GM18870 (cell line): ENCODE results near the gene VWF.
"Not testable (repeated sequence)": the region's sequence is repeated elsewhere in the genome, so short reads cannot be mapped to it uniquely, and the experiment has no call there.

ENCODE experiments used
- ATAC-seq: cut with Tn5 transposase; IDR thresholded peaks from one replicate; pipeline ENCODE4 v1.9.1; 2021; ENCODE audit warnings: moderate library complexity; ENCODE audit not compliant: unreplicated experiment

VWF gene

DNA sequence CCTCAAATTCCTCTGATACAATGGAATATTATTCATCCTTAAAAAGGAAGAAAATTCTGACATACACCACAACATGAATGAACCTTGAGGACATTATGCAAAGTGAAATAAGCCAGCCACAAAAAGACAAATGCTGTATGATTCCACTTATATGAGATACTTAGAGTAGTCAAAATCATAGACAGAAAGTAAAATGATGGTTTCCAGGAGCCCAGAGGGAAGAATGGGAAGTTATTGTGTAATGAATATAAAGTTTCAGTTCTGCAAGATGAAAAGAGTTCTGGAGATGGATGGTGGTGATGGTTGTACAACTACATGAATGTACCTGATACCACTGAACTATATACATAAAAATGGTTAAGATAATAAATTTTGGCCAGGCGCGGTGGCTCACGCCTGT lies 18.3 kb downstream of the VWF start:
- ATAC-seq = no peak

DNA sequence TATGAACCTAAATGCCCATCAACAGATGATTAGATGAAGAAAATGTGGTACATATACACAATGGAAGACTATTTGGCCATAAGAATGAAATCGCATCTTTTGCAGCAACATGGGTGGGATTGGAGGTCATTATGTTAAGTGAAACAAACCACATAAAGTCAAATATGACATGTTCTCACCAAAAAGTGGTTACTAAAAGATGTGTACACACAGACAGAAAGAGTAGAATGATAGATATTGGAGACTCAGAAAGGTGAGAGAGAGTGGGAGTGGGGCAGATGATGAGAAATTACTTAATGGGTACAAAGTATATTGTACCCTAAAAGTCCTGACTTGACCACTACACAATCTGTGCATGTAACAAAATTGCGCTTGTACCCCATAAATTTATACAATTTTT lies 19.6 kb downstream of the VWF start:
- ATAC-seq = no peak

DNA sequence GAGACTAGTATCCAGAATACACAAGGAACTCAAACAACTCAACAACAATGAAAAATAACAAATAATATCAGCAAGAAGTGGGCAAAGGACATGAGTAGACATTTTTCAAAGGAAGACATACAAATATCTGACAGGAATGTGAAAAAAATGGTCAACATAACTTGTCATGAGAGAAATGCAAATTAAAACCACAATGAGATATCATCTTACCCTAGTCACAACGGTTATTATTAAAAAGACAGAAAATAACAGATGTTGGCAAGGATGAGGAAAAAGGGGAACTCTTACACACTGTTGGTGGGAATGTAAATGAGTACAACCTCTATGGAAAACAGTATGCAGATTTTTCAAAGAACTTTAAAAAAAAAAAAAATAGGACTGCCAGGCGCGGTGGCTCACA lies 20.4 kb downstream of the VWF start:
- no peak for ATAC-seq

DNA sequence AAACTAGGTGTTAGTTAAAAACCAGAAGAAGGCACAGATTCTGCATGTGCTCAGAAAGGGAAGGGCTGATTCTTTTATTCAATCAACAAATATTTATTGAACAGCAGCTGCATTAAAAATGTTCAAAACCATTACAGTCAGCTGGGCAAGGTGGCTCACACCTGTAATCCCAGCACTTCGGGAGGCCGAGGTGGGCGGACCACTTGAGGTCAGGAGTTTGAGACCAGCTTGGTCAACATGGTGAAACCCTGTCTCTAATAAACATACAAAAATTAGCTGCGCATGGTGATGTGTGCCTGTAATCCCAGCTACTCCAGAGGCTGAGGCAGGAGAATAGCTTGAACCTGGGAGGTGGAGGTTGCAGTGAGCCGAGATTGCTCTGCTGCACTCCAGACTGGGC lies 22.4 kb downstream of the VWF start:
- not testable (repeated sequence) for ATAC-seq

DNA sequence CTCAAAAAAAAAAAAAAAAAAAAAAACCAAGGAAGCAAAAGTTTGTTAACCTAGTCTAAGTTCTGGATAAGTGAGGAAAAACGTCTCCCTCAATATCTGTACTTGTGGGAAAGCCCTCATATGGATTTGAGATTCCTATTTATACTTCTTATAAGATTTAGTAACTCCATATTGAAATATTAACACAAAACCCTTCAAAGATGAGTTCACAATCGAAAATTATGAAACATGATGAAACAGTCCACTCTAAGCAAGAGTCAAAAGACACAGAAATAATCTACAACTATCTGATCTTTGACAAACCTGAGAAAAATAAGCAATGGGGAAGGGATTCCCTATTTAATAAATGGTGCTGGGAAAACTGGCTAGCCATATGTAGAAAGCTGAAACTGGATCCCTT lies 25.2 kb downstream of the VWF start:
- ATAC-seq = no peak

DNA sequence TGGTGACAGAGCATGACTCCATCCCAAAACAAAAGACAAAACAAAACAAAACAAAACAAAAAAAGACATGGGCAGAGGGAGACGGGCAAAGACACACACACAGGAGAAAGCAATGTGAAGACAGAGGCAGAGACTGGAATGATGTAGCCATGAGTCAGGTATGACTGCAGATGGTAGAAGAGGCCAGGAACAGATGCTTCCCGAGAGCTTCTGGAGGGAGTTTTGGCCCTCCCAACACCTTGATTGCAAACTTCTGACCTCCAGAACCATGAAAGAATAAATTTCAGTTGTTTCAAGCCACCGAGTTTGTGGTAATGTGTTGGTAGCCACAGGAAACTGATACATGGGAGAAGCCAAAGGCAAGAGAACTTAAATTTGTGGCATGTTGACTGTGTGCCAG lies 27.1 kb downstream of the VWF start:
- ATAC-seq = no peak

DNA sequence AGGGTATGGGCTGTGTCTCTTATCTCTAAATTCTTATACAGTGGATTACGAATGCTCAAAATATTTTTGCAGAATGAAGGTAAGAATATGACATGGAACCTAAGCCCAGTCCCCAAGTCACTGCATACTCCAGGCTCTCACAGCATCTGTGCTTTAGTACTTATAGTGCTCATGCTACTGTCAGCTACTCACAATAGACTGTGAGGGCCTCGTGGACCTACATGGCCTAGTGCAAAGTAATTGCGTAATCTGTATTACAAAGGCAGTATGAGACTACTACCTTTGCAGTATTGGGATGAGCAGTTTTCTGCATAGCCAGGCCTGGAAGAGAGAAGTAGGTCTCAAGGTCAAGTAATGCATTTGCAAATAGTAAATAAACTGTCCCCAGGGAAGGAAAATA lies 27.9 kb downstream of the VWF start:
- no peak for ATAC-seq

DNA sequence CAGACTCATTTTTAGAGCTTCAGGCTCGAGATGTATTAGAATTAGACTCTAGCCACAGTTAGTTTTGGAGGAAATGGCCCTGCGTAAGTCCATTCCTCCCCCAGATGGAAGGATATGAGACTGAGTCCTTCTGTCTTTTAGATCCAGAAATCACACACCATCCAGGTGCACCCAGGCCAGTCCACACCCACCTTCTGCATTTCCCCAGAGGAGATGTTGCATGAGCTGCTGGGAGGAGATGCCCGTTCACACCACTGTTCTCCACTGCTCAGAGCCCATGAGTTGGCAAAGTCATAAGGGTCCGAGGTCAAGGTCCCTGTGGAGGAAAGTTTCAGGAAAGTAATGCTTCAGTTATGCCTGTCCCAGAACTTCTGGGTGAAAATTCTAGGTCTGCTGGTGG lies 29.2 kb downstream of the VWF start:
- ATAC-seq = no peak

DNA sequence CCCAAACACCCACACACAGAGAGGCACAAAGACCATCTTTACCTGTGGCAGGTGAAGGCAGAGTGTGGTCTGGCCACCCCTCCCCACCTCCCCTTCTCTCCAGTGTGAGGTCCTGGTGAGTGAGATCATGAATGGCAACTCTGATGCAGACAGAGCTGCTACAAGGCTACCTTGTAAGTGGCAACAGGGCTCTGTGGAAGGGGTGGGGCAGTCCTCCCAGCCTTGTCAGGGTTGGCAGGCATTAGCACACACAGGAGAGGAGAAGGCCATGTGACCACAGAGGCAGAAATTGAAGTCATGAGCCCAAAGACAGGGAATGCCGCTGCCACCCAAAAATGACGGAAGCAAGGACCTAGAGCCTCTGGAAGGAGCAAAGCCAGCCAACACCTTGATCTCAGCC lies 30.7 kb downstream of the VWF start:
- no peak for ATAC-seq

DNA sequence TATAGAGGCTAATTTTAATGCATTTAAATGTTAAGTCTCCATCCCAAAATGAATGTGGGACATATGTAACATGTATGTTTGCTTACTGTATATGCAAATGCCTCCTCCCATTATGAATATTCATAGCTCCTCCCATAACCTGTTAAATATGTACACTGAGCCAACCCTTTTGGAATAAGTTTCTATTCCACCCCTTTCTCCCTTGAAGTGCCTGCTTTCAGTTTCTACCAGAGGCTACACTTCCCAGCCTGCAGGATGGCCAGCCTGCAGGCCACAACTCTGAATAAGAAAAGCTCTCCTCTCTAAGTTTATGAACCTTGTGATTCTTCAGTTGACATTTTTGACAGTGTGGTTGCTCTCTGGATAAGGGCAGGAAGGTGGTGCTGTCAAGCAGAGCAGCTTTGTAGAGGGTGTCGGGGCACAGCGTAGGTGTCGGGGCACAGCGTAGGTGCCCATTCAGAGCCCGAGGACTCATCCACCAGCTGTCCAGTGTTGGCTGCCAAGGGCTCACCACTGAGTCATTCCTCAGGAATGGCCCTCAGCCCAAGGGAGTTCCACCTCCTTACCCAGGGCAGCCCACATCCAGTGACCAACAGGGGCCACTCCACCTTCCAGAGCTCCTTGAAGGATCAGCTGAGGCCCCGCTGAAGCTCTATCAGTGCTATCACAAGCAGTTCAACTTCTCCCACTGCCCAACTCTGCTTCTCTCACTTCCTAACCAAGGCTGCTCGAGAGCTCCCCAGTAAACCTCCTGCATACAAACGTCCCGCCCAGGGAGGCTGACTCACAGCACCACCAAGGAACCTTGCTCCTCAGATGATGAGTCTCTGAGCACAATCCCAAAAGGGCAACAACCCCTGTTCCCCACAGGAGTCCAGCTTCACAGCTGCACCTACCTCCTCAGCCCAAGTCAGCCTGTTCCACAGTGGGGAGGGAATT lies 31.4 kb downstream of the VWF start:
- no peak for ATAC-seq

DNA sequence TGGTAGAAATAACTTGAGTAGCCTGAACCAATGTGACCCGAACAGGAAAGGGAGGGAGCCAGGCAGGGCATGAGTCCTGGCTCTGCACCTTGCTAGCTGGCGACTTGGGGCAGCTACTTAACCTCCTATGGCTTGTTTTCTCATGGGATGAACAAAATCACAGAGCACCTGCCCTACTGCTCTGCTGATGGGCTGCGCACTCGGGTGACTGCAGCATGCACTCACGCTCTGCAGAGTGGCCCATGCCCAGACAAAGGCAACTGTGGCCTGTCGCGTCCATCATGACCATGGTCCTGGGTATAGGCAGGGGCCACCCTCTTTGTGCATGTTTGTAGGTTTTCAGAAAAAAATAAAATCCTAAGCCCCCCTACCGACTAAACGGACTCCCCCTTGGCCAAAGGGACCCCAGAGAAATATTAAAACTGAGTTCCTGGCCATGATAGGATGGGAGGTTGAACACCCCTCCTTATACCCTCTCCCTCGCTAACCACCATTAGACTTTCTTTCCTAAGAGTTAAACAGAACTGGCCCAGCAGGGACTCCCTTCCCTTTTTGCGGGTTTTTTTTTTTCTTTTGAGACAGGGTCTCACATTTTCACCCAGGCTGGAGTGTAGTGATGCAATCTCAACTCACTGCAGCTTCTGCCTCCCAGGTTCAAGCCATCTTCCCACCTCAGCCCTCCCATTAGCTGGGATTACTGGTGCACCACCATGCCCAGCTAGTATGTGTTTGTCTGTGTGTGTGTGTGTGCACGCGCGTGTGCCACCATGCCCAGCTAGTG lies 32.5 kb downstream of the VWF start:
- no peak for ATAC-seq

DNA sequence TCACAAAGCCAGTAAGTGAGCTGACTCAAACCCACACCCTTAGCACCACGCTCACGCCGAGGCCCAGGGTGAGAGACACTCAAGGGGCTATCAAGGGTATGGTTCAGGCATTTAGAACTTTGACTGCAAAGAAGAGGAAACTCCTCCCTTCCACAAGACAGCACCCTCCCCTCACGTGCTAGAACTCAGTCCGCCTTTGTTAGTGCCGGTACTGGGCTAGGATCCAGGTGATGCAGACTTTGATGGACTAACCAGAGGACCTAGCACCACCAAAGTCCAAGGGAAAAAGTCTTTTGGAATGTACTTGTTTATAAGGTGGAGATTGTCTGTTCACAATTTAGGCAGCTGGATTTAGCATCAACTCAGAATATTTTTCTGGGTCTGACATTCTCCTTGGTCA lies 33.7 kb downstream of the VWF start:
- no peak for ATAC-seq

DNA sequence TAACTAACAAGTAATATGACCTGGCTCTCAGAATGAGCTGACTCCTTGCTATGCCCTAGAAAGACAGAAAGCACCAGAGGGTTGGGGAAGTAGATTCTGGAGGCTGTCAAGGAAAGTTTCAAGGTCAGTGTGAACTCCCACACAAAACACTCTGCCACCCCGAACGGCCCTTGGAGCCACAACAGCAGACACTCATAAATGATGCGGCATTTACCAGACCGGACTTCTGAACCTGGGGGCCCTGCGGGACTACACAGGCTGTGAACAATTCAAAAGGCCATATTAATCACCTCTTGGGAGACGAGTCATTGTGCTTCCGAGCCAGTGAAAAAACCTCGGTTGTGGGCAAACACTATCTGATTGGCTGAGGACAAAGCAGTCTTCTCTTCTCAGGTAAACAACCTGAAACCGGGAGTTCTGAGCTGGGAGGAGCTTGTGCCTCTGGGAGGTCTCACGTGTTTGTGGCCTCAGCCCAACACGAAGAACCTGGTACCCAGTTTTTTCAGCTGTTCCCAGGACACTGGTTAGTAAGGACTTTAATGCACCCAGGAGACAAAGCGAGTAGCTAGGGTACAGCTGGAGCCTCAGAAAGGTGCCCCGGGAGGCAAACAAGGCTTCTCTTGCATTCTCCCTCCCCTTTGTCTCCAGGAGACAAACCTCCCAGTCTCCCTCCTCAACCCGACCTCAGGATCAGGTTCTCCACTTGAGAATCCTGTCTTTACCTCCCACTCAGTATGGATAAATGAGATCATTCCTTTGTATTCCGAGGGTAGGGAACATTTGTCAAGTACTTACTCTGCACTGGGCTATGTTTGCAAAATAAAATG lies 35.3 kb downstream of the VWF start:
- ATAC-seq = no peak

DNA sequence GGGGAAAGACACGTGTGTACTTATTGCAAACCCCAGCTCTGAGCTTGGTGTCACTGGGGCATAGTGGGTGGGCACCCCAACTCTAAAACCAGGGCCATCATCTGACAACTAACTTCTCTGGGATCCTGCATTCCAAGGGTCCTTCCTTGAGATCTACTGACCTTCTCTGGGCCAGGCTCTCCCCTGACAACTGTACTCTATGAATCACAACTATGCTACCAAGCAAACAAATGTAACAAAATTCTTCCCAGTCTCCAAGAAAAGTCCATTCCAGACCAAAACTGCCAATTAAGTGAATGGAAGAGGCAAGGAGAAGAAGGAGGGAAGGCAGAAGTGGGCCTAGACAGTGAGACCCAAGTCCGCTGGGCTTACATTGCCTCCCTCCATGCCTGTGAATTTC lies 38.2 kb downstream of the VWF start:
- no peak for ATAC-seq

DNA sequence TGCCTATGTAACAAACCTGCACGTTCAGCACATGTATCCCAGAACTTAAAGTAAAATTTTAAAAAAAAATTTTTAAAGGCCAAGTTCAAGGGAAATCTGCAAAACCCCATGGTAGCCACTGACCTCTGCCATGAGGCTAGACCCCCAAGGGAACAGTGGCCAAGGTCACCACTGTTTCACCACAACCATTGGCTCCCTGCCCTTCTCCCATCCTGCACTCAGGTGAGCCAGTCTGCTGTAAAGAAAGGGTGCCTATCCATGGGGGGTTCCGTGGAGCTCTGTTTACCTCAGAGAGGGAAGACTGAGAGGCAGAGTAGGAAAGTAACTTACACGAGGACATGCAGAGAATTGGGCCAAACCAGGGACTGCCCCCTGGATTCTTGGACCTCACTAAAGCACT lies 38.6 kb downstream of the VWF start:
- ATAC-seq = no peak

DNA sequence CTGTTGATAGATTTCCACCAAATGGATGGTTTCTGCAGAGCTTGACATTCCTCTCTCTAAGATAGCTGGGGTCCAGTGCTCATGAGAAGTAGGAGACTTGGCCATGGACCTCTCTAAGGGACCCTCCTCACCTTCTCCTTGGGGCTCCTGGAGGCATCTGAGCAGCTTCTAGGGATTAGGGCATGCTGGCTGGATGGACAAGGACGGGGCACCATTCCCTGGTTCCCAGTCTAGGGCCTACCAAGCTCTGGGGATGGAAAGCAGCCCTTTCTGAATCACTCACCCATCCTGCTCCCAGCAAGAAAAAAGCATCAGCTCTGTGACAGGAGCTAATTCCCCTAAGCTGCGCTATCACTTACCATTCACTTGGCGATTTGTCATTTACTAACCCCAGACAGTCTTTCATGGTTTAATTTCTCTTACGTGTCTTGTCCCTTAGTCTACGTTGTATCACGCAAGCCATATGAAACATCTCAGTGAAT lies 39.5 kb downstream of the VWF start:
- no peak for ATAC-seq

DNA sequence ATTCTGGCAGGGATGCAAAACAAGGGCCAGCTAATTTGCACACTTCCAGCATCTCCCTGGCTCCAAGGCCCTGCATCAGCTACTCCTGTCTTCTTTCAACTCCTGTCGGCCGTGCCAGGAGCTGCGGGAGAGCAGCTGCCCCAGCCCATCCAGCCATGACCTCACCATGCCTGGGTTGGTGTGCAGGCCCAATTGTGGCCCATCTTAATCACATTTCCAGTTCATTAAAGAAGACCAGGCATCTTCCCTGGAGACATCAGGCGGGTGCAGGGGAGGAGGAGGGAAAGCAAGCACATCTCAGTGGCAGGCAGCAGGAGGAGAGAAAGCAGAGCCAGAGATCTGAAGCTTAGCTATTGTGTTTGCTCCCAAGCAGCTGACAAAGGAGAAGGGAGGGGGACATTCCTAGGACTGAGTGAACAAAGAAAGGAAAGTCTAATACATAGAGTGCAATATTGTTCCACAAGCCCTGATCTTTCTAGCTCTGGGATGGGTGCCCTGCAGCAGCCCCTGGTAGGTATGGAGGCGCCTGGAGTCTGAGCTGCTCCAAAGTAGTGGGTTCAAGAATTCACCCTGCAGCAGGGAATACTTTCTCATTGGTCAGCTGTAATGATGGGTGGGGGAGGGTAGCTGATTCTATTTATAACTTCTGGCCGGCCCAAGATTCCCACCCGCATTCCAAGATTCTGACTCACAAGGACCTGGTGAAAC lies 40.1 kb downstream of the VWF start:
- no peak for ATAC-seq

DNA sequence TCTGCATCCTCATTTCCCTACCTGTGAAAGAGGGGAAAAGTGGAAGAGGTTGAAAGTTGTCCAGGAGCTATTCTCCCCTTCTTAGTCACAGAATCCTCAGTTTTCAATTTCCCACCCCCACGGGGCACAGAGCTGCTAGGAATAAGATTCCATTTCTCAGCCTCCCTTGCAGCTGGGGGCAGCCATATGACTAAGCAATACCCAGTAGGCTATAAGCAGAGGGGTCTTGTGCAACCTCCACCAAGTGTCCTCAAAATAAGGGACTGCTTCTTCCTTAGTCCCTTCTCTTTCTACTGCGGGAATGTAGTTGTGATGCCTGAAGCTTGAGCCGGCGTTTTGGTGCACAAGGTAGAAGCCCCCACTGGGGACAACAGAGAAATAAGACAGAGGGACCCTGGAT lies 40.9 kb downstream of the VWF start:
- no peak for ATAC-seq

DNA sequence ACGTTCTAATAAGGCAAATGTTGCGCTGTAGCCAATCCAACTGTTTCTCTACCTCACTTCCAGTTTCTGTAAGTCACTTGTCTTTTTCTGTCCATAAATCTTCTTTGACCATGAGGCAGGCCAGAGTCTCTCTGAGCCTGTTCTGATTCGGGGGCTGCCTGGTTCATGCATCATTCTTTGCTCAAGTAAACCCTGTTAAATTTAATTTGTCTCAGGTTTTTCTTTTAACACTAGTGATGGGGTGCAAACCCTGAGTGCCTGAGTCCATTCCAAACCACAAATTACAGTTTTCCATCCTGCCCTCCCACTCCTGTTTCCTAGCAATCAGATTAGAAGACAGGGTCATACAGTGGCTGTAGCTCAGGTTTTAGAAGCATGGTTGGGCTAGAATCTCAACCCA lies 41.9 kb downstream of the VWF start:
- ATAC-seq = no peak

DNA sequence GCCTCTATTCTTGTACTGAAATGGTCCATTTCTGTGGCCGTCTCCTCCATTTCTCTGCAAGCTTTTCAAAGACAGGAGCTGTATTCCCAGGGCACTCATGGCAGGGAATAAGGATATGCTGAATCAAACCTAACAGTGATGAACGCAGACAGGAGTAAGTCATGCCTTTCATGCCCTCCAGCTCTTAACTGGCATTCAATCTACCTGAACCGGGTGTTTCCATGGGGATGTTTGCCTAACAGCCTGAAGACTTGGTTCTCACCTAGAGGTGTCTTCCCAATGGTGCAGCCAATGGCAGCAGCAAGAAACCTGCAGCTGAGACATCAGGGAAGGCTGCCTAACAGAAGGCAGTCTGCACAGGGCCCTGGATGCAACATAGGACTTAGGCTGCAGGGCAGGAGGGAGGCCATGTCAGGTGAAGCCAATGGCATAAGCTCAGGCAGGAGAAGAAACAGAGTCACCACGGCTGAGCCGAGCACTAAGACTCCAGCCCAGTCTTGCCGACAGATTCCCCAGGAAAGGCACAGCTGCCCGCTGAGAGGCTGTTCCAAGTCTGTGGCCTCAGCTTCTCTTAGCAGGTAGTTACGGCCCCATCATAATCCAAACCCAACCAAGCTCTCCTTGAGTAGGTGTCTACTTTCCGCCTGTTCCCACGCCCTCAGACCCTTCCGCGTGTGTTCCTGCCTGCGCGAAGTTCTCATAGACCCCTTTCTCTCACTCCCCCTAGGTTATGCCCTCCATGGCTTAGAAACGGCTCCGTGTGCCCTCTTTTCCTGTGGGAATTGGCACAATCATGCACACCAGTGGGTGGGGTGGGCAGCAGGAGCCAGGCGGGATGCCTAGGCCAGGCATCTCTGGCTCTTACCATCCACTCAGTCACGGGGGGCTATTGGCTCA lies 44.1 kb downstream of the VWF start:
- no peak for ATAC-seq
